Activated CD8-positive, alpha-beta memory T cell treated with anti-CD3 and anti-CD28 coated beads, Interleukin-2, amount 50 U/mL, for 48 hours (primary cell): ENCODE results near the gene HMHB1.

Experiments
- DNase-seq: peaks from one replicate; pipeline ENCODE4 v3.0.0-alpha.2; 2020

Gene HMHB1

DNA sequence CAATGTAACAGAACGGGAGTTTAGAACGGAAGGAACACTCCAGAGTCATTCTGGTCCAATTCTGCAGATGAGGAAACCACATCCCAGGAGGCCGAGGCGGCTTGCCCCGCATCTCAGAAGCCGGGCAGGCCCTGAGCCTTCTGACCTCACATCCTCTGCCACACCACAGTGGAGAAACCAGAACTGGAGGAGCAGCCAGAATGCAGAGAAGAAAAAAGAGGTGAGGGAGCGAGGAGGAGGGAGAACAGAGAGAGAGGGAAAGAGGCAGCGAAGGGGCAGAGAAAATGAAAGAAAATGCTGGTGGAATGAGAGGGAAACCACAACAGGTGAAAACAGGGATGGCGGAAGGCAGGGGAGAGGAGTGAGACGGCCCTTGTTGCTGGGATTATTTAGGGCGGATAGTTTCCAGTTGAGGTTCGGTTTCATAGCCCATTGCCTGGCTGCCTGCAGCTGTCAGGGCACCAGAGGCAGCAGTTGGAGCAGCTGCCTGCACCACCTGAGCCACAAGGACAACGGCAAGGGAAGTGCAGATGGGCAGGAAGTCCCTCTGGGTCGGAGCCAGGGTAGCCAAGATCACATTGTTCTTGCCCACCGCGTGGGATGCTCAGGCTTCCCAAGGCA is at the start of gene HMHB1:
TSS of gene HMHB1 (plus strand) at position 77 of the 621 bp plus-strand sequence.
- DNase-seq: no peak

DNA sequence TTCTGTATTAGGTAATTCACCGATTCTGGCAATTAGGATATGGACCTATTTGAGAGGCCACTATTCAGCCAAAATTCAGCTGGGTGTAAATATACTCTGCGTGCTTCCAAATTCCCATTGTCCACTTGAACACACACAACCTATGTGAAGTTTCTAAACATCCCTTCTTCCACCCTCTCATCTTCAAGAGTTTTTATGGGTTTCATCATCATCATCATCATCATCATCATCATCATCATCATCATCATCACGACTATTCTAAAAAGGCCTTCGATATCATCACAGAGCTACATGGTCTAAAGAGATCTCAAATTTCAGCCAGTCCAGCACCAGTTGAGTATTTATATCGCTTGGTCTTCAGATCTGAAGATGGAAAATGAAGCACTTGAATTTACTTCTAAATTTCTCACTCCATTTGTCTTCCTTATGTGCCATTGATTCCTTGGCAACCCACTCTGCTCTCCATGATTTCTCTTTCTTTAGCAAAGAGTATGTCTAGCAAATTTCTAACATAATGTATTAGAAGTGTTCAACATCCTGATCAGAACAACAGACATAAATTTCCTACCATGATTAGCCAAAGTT is 49.2 kb upstream of the HMHB1 start:
- DNase-seq: no peak

DNA sequence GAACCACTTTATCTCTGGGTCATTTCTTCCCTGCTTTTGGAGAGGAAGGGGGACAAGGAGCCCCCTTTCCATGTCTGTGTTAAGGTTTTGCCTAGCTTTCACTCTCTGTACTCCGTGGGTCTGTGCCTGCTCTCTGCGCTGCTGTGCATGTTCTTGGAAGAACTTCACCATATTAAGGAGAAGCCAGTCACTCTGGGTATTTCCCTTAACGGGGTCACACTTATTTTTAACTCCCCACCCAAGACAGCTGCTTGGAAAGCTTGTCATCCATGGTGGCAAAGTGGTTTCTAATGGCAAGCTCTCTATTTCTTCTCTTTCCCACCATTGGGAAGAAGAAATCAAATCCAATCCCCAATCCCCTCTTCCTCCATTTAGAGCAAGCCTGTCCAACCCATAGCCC is 44.8 kb upstream of the HMHB1 start:
- no peak for DNase-seq

DNA sequence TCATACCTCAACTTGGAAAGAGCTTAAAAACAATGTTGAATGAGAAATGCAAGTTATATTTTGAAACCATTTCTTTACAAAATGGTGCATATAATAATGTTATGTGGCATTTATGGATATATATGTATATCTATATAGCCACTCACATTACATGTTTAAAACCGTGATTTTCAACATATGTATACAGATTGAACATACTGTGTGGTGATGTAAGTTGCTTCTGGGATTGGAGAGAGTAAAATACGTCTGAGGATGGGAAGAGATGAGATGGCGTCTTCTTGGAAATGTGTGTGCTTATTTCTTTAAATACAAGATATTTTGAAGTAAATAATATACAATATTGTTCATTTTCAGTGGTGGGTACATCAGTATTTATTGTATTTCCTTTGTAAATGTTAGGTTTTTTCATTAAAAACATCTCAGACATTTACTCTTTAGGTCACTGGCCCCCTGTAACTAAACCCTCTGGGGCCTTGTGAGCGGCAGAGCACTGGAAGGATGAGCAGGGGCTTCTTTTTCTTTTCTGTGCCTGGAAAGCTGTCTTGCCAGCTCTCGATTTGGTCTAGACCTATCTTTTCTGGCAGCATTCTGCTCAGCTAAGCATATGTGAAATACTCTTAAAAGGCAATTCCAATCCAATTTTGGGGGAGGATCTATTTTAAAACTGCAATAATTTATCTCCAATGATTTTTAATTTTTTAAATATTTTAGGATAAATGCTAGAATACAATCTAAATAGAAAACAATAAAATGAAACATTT is 42.8 kb upstream of the HMHB1 start:
- no peak for DNase-seq

DNA sequence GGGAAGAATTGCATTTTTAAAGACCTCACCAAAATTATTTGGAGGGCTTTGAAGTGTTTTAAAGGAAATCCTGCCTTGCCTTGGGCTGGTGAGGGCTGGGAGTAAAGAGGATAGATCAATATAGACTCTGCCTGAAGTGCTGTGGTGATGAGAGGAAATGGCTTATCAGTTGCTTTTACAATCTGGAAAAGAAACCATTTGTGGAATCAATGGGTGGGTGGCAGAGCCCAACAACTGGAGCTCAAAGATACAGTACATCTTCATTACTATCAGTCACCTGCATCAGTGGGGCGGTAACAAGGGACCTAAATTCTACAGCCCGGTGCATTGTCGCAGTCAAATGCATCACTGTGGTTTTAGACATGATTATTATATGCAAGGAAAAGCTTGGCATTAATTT is 41.5 kb upstream of the HMHB1 start:
- DNase-seq: no peak

DNA sequence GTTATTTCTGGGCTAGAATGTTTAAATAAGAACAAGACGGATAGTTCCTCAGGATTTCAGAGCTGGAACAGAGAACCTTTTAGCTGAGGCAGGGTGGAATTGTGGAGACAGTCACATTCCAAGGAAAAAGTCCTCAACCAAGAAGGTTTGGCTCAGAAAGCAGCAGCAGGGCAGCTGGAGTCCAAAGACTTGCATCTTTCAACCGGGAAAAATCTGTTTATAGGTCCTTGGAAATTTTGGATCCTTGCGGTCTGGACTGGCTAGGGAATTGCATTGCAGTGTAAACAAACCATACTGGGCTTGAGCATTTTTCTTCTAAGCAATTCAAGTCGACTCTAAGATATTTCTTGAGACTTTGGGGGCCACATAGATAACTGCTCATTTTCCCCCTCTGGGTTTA is 40.8 kb upstream of the HMHB1 start:
- no peak for DNase-seq

DNA sequence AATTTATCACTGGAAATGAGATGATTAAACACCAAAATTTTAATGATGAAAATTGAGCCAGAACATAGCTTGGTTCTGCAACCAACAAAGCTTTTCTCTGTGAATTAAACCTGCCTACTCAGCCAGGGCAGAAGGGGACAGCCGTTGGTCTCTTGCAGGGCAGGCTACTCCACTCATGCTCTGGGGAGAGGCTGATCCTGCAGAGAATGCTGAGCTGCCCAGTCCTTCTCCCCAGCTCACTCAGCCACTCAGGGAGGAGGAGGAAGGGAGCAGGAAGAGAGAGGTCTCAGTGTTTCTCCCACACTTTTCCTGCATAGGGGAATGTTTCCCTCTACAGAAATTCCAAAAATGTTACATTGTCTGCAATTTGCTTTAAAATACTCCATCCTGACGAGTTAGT is 40.4 kb upstream of the HMHB1 start:
- no peak for DNase-seq

DNA sequence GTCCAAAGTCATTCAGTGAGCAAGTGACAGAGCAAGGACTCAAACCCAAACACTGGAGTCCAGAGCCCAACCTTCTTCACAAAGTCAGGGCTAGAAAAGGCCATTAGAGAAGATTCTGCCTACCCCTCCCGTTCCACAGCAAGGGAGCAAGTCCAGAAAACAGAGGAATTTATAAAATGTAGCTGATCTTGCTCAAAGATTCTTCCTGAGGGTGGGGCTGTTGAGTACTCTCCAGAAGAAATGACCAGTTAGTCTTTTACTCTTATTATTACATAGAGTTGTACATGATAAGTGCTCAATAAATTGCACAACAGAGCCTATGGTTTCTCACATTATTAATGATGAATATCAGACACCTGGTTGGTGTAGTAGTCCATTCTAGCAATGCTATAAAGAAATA is 39.3 kb upstream of the HMHB1 start:
- no peak for DNase-seq

DNA sequence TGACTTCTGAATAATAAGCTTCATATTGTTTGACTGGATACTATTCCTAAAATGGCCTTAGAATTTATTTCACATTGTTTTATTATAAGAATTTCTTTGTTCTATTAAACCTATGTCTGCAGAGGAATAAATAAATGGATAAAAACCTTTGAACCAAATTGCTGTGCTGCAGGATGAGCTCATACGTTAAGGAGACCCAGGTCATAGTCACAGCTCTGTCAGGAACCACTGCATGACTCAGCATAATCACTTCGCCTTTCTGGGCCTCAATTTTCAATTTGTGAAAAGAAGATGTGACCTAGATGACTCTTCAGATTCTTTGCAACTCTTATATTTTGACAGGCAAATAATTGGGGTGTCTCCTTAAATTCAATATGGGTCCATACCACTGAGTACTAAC is 36.7 kb upstream of the HMHB1 start:
- no peak for DNase-seq

DNA sequence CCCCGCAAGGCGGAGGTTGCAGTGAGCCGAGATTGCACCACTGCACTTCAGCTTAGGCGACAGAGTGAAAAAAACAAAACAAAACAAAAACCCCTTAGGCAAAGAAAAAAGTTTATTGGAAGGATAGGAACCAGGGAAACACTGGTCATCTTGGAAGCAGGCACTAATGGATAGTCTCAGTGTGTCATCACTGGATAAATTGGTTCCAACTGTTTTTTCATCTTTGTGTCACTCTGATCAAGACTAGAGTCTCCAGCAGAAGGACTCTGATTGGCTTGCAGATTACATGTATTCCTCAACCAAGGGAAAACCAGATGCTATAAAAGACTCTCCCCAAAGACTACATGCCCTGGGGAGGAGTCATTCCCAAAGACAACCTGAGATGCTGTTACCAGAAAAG is 35.0 kb upstream of the HMHB1 start:
- DNase-seq: no peak

DNA sequence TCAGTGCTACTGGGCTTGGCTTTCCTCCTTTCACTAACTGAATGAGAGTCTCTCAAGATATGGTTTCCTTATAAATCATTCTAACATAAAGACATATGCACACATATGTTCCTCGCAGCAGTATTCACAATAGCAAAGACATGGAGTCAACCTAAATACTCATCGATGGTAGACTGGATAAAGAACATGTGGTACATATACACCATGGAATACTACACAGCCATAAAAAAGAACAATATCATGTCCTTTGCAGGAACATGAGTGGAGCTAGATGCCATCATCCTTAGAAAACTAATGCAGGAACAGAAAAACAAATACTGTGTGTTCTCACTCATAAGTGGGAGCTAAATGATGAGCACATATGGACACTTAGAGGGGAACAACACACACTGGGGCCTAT is 32.5 kb upstream of the HMHB1 start:
- no peak for DNase-seq

DNA sequence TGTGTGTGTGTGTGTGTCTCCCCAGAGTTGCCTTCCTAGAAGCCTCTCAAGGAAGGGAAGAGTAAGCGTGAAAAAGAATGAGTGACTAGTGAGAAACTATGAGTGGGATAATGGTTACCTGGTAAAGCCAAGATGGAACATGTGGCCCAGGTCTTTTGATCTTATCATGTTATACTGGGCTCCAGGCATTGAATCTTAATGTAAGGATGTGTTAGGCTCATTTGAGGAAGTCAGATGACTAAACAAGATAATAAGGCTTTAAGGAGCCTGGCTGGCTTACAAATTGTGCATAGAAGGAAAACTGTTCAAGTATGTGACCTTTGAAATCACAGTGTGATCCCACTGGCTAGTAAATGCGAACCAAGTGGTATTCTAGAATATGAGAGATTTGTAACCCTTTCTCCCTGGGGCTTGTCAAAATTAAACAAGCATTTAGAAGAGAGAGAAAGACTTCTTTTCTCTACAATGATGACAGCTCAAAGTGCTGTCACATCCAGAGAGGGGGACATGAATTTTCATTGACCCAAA is 29.9 kb upstream of the HMHB1 start:
- no peak for DNase-seq

DNA sequence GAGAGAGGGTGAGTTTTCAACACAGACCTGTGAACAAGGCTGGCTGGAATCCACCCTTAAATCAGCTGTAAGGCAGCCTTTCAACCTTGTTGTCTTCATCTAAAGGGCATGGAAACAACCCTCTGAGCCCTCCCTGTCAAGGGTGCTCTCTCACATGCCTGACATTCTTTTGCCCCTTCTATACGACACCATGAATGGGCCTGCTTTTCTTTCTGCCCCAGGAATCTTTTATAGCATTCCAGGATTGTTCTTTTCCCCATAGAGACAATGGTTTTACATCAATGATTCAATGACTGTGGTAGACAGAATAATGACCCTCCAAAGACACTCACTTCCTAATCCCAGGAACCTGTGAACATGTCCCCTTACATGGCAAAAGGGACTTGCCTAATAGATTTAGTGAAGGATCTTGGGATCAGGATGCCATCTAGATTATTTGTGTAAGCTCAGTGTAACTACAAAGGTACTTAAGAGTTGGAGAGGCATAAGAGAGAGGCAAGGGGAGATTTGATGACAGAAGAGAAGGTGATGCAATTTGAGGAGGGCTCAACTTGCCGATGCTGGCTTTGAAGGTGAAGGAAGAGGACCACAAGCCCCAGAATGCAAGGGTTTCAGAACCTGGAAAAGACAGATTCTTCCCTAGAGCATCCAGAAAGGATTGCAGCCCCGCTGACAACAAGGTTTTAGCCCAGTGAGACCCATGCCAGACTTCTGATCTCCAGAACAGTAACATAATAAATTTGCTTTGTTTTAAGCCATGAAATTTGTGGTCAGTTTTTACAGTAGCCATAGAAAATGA is 29.2 kb upstream of the HMHB1 start:
- DNase-seq: no peak

DNA sequence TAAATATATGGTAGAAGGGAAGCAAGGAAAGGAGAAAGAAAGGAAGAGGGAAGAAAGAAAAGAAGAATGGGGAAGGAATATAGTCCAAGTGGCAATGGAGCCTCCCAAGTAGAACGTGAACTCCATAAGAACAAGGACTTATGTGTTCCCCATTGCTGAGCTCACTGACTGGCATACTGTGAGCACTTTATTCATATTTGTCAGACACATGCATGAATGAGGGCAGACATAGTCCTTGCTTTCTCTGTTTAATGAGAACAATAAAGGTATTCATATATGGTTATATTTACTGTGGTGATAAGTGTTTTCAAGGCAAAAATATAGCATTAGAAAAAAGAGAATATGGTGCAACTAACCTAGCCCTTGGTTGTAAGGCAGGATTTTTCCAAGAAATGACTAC is 23.6 kb upstream of the HMHB1 start:
- no peak for DNase-seq

DNA sequence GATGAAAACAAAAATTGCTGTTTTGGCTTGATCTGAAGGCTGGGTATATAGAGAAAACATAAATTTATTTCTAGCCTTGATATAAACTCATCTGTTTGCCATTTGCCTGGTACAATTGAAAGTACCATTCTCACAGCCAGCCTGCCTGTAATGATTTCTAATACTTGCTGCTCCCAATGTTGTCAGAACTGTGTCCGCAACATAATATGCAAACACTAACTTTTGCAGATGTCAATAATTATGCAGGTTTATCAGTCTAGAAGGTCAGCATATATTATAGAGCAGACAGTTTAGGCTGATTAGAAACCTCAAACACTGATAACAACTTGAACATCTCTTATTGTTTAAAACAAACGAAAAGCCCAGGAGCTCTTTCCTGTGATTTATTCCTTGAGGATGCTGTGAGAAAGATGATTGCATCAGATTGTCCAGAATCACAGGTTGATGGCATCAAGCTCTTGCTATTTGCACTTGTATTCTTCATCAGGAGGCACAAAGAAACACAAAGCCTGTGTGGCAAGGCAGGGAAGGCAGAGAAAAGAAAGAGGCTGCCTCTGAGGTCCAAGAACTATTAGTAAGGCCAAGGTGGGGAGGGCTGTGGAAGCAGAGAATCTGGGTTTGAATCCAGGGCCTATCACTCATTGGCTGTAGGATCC is 21.4 kb upstream of the HMHB1 start:
- no peak for DNase-seq

DNA sequence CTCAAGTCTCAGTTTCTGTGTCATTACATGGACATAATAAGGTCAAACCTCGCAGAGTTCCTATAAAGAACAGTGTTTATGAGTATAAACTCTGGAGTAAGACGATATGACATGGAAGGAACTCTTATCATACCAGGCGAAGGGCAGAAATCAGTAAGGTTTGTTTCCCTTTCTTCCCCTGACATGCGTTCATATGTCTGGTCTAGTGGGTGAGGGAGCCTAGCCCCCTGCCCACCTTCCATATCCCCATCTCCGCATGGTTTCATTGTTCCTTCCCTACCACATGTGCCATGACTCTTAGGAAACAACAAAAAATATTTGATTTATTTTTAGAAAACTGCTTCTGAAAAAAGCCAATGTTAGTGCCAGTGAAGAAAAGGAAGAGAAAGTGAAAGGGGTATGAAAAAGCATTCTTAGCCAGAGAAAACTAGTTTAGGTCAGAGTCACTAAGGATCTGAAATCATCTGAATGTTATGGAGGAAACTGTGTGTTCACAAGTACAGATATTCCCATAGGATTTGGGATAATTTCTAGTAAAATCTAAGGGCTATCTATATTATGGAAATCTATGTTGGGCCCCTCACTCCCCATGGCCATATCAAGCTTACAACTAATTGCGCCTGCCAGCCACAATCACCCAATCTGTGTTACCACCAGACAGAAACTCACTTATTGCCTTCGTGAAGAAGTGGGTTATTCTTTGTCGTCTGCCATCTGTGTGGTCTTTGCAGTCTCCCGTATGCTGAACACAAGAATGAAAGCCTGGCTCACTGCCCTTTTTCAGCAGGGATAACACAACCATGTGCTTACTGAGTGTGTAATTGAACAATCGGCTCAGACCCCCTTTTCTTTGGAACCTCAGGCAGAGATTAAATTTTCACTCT is 19.9 kb upstream of the HMHB1 start:
- no peak for DNase-seq

DNA sequence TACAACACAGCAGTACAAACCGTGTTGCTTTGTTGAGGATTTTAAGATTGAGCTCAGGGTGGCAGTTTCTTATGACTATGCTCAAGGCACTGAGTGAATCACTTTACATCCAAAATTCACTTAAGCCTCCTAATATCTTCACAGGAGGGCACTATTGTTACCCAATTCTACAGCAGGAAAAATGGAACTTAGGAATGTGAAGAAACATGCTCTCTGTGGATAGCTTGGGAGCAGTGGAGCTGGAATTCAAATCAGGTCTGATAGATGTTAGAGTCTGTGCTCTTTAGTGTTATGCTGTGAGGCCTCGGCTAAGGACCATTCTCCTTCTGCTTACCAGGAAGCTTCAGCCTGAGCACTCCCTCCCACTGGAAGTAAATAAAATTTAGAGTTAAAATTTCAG is 18.7 kb upstream of the HMHB1 start:
- no peak for DNase-seq

DNA sequence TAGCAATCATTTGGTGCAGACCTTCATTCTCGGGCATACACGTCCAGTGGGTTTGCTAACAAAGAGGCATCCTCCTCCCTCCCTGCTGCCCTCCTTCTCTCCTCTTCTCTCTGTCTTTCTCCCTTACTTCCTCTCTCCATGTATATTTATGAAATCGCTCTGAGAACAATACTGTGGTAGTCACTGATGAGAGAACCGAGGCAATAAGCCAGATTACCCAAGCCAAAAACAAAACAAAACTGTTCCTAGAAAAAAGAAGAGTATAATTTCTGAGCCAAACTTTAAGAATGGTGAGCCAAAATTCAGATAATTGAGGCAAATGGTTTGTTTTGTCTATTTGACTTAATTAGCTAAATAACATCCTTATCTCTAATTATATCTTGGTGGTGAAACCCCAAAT is 15.8 kb upstream of the HMHB1 start:
- DNase-seq: no peak

DNA sequence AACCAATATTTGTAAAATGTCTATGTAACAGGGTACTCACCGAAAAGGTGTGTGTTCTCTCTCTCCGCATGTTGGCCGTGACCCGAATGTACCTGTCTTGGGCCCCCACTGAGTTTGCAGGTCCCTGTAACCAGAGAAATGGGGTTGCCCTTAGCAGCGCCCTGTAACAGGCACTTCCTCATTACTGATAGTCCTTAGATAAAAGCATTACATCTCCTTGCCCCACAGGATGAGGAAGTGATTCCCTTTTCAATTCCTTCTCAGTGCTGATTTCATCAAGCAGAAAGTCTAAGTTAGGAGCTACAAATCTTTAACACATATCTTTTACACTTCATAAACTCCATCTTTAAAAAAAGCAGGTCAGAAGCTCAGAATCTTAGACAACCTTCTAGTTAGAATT is 15.2 kb upstream of the HMHB1 start:
- no peak for DNase-seq

DNA sequence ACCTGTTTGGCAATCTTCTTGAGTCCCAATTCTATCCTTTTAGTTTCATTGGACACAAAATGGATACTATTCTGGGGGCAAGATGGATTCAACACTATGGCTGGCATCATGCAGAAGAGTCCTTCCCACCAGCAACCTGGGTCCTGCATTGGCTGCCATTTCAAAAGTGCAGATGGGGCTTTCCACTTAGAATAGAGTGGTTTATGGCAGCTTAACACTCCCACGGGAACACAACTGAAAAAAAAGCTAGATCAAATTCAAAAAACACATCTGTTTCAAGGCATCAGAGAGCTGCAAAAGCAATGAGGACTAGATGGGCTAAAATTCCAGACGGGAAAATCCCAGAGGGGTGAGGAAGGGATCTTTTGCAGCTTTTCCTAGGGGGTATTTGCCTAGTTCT is 11.2 kb upstream of the HMHB1 start:
- no peak for DNase-seq

DNA sequence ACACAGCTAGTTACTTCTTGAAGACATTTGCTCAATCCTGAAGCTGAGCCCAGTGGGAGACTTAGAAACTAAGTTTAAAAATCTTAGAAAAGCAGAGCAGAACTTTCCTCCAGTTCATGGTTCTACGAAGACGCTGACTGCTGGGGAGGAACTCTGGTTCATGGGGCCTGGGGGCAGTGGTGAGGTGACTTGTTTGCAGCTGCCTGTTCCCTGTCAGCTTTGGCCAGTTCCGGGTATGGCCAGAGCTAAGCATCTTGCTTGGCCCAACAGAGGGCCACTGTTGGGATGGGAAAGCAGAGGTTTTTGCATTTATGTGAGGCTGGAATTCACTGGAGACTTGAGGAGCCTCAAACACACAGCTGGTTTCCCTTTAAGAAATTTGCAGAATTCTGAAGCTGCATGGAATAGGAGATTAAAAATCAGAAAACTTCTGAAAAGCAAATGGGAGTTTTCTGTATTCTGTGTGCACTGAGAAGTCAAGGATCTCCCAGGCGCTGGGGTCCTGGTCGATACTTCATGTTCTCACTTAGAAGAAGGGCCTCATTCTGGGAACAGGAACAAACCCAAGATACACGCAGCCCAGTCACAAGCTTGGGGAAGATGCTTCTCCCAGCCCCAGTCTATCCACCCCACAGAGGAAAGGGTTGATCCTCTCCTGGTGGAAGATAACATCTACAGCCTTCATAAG is 10.6 kb upstream of the HMHB1 start:
- no peak for DNase-seq
